NT2/D1 (cell line): Measurements from ENCODE around the gene KCNH5.

Experiments
- SUZ12 ChIP-seq: IDR thresholded peaks from 2 replicates; pipeline ENCODE4 v1.6.1; 2011; ENCODE audit not compliant: insufficient read length, insufficient read depth; ENCODE audit errors: extremely low read depth
- YY1 ChIP-seq: IDR thresholded peaks from 2 replicates; pipeline ENCODE4 v1.6.1; 2011; ENCODE audit not compliant: insufficient read length, insufficient read depth
- ZNF274 ChIP-seq: IDR thresholded peaks from 2 replicates; pipeline ENCODE4 v1.6.1; 2011; ENCODE audit warnings: mild to moderate bottlenecking, low read depth, low read length

DNA sequence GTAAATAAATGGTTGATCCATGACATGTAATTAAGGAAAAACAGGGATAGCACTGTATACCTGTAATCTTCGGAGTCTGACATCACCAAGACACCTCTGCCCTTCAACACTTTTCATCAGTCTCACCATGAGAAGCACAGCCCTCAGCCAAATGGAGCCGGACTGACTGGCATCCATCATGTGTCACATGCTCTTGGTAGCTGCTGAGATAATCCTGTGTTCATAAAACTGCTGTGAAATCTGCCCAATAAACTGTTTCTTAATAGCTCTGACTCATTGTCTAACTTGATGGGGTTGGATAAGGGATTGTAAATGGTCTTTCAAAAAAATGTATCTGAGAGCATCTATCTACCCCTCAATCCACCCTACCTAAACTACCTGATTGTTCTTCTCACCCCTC lies 33.6 kb downstream of the KCNH5 start:
- no peak for TF ChIP-seq YY1
- no peak for TF ChIP-seq ZNF274
- TF ChIP-seq SUZ12 = no peak
